ENCODE data around the gene TRIM28.

DNA sequence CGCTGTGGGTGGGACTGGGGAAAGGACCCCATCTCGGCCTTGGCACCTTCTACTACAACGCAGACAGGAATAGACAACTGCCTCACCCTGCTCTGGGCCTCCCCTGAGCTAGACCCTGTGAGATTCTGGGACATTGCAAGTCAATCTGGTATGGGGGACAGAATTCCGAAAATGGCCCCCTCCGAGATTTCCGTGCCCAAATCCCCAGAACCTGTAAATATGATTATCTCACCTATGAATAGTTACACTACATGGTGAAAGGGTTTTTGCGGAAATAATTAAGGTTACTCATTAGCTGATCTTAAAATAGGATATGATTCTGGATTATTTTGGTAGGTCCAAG lies 23.6 kb upstream of the TRIM28 start:
- TF ChIP-seq, protein P1, sequence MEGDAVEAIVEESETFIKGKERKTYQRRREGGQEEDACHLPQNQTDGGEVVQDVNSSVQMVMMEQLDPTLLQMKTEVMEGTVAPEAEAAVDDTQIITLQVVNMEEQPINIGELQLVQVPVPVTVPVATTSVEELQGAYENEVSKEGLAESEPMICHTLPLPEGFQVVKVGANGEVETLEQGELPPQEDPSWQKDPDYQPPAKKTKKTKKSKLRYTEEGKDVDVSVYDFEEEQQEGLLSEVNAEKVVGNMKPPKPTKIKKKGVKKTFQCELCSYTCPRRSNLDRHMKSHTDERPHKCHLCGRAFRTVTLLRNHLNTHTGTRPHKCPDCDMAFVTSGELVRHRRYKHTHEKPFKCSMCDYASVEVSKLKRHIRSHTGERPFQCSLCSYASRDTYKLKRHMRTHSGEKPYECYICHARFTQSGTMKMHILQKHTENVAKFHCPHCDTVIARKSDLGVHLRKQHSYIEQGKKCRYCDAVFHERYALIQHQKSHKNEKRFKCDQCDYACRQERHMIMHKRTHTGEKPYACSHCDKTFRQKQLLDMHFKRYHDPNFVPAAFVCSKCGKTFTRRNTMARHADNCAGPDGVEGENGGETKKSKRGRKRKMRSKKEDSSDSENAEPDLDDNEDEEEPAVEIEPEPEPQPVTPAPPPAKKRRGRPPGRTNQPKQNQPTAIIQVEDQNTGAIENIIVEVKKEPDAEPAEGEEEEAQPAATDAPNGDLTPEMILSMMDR (IDR thresholded peaks at IDR 0.05; ENCODE audit: insufficient read depth, low read depth, low read length): no peak
- no peak for TF ChIP-seq EZH2 (IDR thresholded peaks at IDR 0.05; ENCODE audit: insufficient read depth, low read length)
